T47D (cell line): ENCODE results near the gene CD58.

ENCODE experiments used
- DNase-seq, 2 experiments: peaks; one replicate each; pipeline versions ENCODE4 v3.0.0 to v3.0.0-alpha.2; 2011 to 2012; ENCODE audit warnings: low read depth in 1 of 2, low spot score in 1 of 2
- JUND ChIP-seq: IDR thresholded peaks from 2 replicates; pipeline ENCODE4 v1.6.1; 2012; ENCODE audit warnings: low read depth
- in situ Hi-C: cut with HindIII; loops from 2 replicates; pipeline ENCODE4 v1.10.0; 2016; ENCODE audit warnings: low sequenced_read_pairs, low pct_unique_long_range_greater_than_20kb

Gene CD58

DNA sequence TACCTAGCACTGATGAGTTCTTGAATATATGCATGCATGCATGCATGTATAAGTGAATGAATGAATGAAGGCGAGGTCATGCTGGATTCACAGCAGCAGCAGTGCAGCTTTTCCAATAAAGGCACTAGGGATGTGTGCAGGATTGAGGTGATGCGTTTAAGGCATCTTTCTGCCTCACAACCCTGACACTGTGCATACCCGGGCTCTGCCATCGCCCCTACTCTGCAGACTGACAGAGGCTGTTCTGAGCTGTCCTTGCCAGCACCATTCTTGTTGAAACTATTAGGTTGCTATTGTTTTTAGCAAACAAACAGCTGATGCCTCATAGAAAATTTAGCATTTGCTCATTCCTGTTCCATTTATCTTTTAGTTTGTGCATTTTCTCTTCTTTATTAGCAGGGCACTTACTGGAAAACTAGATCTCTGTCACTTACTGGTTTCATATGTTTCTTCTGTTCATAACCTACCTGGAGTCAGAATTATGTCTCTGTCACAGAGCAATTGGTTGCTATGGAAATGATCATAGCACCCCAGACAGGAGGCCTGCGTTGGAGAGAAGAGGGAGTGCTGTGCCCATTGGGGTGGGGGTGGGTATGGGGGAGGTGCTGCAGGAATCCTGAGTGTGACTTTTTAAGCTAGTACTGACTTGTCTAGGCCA lies 79.0 kb downstream of the CD58 start:
- in situ Hi-C loops, result no loop called here
- DNase-seq, result no peak

DNA sequence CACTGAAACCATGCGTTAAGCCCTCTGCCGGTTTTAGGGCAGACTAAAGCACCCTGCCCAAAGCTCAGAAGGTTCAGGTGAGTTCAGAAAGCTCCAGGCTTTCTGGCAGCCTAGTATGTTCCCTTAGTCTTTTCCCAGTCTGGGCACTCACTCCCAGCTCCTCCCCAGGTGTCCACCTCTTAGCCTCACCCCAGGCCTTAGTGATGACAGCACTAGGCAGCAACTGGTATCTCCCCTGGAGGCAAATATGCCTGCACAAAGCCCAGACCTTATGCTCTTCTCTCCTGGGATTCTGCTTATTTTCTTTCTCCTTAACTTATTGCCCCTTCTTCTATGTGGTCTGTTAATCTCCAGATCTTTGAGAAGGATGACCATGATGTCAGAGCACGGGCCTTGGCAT lies 80.2 kb downstream of the CD58 start:
- DNase-seq, result no peak
- no peak for TF ChIP-seq JUND
- in situ Hi-C loops, result no loop called here

More for the DNA sequence above, 79.0 kb downstream of the CD58 start:
- no peak for TF ChIP-seq JUND

DNA sequence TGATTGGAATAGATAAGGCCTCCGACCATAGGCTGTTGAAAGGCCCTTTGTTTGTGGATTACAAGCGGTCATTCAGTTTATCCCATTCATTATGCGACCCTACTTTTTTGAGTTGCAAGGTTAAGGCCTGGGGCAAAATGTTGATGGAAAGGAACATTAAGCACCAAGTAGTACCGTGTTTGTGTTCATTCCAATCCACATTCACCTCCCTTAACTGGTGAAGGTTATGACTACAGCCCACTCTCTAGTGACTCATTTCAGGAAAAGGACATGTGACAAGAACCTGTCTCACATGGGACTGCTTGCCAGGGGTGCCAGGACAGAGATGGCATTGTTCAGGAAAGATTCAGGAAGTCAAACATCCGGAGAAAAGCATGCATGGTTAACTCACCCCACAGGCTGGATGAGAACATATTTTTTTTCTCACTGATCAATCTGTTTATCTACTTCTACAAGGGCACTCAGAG lies 81.6 kb downstream of the CD58 start:
- TF ChIP-seq JUND, result no peak
- peak in 1 of 2 experiments; percentile 38 for DNase-seq
- in situ Hi-C loops, result no loop called here

DNA sequence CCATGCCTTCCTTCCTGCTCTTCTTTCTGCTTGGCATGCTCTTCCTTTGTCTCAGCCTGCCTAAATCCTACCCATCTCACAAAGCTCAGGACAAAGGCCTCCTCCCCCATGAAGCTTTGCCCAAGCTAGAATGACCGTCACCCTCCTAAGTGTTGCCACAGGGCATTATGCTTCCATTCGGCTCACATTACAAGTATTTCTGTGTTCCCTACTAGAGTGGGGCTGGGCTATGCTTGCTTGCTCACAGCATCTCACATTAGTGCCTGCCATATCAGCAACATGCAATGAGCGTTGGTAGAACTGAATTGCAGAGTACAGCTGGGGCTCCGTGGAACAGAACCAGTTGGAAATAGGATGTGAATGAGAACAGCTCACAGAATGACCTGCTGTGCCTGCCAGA lies 82.8 kb downstream of the CD58 start:
- in situ Hi-C loops, result no loop called here
- TF ChIP-seq JUND, result no peak
- DNase-seq, result peak in 1 of 2 experiments; percentile 35

DNA sequence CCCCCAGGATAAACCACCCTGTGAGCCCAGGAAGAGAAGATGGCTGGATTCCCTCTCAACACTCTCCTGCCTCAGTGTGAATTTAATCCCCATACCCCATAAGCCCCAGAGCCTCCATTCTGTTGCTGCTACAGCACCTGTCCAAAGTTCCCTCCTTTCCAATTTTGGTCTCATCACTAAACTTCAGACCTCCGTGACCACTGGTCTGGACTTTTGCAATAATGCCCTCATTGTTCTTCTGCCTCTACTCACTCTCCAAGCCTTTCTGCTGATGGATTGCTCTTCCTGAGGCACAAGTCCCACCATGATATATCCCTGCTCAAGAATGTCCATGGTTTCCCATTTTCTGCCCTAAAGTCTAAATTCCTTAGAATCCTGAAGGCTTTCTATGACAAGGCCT lies 83.2 kb downstream of the CD58 start:
- no peak for TF ChIP-seq JUND
- DNase-seq, result no peak
- in situ Hi-C loops, result no loop called here

DNA sequence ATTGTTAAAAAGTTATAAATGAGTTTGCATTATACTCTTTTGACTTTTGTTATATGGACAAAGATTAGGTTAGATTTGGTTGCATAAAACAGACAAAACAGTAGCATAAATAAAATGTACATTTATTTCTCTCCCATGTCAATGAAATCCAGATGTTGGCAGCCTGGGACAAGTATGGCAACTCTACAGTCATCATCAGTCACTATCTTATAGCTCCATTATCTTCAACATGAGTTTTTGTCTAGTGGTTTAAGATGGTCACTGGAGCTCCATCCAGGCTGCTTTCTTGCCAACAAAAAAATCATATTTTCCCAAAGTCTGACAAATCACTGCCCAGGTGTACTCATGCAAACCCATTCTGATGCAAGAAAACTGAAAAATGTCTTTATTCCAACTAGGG lies 83.8 kb downstream of the CD58 start:
- no peak for TF ChIP-seq JUND

DNA sequence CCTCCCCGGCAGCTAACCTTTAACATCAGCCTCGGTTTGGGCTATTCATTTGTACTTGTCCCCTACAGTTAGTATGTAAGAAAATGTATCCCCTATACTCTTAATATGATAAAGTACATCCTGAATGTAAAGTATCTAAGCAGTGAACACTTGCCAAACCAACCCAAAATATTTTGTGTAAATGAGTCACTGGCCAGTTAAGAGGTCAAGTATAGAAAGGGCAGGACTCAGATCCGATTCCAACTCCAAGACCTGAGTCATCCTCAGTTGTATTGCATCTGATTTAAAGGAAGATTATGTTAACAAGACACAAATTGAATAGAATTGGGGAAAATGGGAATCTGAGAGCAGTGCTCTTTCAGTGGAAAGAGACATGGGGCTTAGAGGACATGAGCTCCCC lies 84.4 kb downstream of the CD58 start:
- no peak for TF ChIP-seq JUND
- no peak for DNase-seq
- in situ Hi-C loops, result no loop called here

More for the DNA sequence above, 83.8 kb downstream of the CD58 start:
- in situ Hi-C loops, result no loop called here
- DNase-seq, result no peak

DNA sequence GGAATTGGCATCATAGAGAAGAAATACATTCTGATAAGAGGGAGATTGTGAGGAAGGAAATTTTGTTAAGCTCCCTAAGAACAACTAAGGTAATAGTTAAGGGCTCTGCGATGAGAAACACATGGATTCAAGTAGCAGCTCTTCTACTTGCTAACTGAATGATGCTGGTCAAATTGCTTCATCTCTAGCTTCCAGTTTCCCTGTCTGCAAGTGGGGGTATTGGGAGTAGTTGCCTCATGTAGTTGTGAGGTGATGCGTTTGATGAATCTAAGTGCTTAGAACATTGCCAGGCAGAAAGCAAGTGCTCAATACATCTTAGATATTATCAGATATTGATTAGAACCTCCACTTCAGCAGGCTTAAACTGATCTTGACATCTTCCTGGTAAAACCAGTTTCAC lies 84.8 kb downstream of the CD58 start:
- TF ChIP-seq JUND, result no peak
- in situ Hi-C loops, result no loop called here
- no peak for DNase-seq

DNA sequence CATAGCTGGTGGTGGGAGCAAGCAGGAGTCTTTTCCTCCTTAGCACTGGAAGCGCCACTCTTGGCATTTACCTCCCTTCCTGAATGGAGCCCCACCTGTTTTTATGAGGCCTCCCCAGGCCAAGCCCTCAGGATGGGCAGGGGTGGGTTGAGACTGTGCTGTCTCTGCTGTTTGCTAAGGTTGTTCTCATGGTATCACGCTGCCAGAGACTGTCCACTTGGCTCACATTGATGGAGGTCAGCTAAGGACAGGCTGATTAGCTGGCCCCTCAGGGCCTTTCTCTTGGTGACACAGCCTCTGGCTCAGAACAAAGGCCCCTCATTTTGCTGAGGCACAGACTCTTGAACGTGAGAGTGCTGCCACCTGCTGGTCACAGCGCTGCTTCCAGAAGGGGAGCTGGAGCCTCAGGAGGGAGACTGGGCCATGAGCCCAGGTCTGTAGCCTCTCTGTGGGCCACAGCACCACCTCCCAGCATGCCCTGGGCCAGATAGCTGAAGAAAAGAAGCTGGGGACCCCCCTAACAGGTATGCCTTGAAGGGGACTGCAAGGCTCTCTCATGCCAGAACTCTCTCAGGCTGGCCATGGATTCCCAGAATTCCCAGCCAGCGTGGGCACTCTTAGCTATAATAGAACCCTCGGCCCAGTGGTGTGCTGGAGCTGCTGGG lies 85.6 kb downstream of the CD58 start:
- DNase-seq, result peak; percentile 33 to 79
- in situ Hi-C loops, result no loop called here
- TF ChIP-seq JUND, result no peak

DNA sequence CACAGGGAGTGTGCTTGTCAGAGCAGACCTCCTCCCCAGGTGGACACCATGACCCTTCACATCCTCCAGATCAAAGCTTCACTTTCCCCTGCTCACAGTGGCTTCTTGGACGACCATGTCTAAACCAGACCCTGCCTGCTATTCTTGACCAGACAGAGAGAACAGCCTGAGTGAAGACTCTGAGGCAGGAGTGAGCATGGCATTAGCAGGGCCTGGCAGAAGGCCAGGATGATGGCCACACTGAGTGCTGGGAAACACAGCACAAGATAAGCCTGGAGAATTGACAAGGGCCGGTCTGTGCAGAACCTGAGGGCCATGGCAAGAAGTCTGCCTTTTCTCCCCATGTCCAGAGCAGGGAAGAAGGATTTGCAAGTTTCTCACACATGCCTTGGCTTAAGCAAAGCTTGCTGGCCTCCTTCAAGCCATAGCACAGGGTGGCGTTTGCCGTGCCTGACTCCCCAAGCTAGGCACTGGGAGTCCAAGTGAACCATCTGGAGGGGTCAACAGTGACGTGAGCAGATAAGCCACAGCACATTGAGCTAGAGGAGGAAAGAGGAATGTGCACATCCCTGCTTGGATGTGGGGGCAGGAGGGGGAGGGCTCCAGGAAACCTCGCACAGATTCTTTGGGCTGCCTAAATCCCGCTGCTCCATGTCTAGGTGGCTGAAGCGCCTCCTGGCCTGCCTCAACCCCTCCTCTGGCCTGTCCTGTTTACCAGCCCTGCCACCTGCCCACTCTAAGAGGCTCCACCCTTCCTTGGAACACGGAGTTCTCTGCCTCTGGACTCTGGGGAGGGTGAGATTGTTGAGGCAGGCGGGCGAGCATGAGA lies 87.1 kb downstream of the CD58 start:
- no peak for TF ChIP-seq JUND
- in situ Hi-C loops, result no loop called here
- DNase-seq, result no peak

DNA sequence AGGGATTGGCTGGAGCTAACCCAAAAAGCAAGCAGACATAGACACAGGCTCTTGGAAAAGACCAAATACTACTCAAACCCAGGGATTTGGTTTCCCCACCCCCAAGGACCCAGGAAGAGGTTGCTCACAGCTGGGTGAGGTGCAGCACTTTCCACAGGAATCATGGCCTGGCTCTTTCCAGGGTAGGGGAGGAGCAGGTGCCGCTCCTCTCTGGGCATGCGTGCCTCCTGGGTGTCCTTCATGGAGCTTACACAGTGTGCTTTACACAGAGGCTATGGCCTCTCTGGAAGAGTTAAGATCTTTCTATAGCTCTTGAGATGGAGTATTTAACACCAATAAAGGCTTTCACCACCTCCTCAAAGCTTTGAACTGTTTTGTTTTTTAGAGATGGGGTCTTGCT lies 88.3 kb downstream of the CD58 start:
- DNase-seq, result no peak
- no peak for TF ChIP-seq JUND
- in situ Hi-C loops, result no loop called here

DNA sequence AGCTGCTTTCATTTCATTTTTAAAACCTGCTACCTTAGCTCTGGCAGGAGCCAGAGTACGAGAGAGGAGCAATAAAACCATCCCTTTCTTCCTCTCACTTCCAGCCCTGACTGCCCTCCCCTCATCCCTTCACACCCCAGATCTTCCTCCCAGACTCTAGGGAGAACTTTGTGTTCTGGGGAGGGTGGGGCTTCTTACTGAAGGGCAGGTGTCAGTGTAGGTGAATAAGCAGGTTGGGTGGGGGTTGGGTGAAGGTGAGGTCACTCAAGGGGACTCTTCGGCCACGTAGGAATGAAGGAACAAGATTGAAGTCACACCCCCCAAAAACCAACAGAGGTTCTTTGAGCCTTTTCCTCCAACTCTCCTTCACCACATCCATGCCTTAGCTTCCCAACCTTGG lies 88.9 kb downstream of the CD58 start:
- DNase-seq, result no peak
- in situ Hi-C loops, result no loop called here
- TF ChIP-seq JUND, result no peak

DNA sequence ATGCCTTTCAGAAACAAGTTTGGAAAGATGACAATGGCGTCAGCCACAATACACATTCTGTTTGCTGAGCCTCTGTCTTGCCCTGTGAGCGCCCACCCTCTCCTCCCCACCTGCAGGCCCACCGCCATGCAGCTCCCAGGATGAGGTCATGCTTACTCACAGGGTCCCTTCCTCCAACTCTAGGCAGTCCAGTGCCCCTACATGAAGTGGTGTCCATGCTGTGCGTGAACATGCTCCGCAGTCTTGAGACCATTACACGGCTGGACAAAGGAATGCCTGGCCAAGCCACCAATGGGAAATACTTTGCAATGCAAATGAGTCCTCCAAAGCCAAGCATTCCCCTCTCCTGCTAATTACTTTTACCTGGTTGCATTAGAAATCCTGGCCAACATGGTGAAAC lies 92.2 kb downstream of the CD58 start:
- DNase-seq, result no peak
- TF ChIP-seq JUND, result no peak
- in situ Hi-C loops, result no loop called here
